HG03097 (cell line): ENCODE data around the gene DCXR.

Source experiments
- ATAC-seq: cut with Tn5 transposase; IDR thresholded peaks from one replicate; pipeline ENCODE4 v1.9.1; 2021; ENCODE audit not compliant: unreplicated experiment, low FRiP score

Gene DCXR

DNA sequence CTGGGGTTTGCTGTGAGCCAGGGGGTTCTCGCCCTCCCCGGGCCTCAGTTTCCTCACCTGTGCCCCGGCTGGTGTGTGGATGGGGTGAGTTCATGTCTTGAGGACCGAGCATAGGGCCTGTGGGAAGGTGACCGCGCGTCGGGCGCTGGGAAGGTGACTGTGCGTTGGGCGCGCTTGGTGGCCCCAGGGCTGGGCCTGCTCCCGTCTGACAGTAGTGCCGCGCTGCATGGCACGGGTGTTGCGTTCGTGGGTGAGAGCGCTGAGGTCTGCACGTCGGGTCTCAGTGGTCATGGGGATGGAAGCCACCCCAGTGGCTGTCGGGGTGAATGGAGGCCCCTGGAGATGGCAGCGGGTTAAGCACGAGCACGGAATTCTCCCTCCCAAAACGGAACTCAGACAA, 50.9 kb downstream of the DCXR start:
- no peak for ATAC-seq
